HG03045 (cell line): Measurements from ENCODE around the gene TSFM.
"Not testable (repeated sequence)": the region's sequence is repeated elsewhere in the genome, so short reads cannot be mapped to it uniquely, and the experiment has no call there.

Experiments used
- ATAC-seq: cut with Tn5 transposase; IDR thresholded peaks from one replicate; pipeline ENCODE4 v1.9.1; 2021; ENCODE audit warnings: mild to moderate bottlenecking, moderate library complexity; ENCODE audit not compliant: unreplicated experiment

The TSFM gene

GRCh38 chr12:57762463-57762862 is 20.1 kb upstream of the TSFM start:
- ATAC-seq, result no peak

- no peak for ATAC-seq
These were observed 18.5 kb upstream of the TSFM start for GRCh38 chr12:57763881-57764661.

GRCh38 chr12:57764662-57765002 is 18.0 kb upstream of the TSFM start:
- no peak for ATAC-seq

- no peak for ATAC-seq
These were observed 17.4 kb upstream of the TSFM start for GRCh38 chr12:57765003-57765697.

GRCh38 chr12:57765698-57766463 is 16.7 kb upstream of the TSFM start:
- ATAC-seq, result no peak

GRCh38 chr12:57766464-57767304 is 15.9 kb upstream of the TSFM start, which contains the start of gene CYP27B1:
CYP27B1 (minus strand) TSS chr12:57767078; CDS start chr12:57767041, 37 bp downstream.
- no peak for ATAC-seq

GRCh38 chr12:57767305-57767698 is 15.3 kb upstream of the TSFM start:
- ATAC-seq, result no peak

GRCh38 chr12:57767876-57768275 is 14.7 kb upstream of the TSFM start:
- no peak for ATAC-seq

GRCh38 chr12:57769594-57769993 is 13.0 kb upstream of the TSFM start:
- ATAC-seq, result no peak

- no peak for ATAC-seq
These were observed 11.9 kb upstream of the TSFM start for GRCh38 chr12:57770734-57771133.

- ATAC-seq, result peak; percentile 71
These were observed 11.2 kb upstream of the TSFM start for GRCh38 chr12:57771236-57771872.

GRCh38 chr12:57771873-57772428 is 10.6 kb upstream of the TSFM start, which contains the start of gene METTL1:
METTL1 (minus strand) TSS chr12:57772105; CDS start chr12:57772083, 22 bp downstream.
- ATAC-seq, result peak; percentile 74

- ATAC-seq, result peak; percentile 29
These were observed 9.9 kb upstream of the TSFM start, which contains the start of gene EEF1AKMT3 for GRCh38 chr12:57772429-57773322. EEF1AKMT3 (plus strand) TSS chr12:57772614; CDS start chr12:57772725, 111 bp downstream.

GRCh38 chr12:57774634-57775033 is 8.0 kb upstream of the TSFM start:
- ATAC-seq, result not testable (repeated sequence)

- ATAC-seq, result no peak
These were observed 7.5 kb upstream of the TSFM start for GRCh38 chr12:57775044-57775443.

- ATAC-seq, result no peak
These were observed 6.9 kb upstream of the TSFM start for GRCh38 chr12:57775563-57776246.

GRCh38 chr12:57776247-57776587 is 6.4 kb upstream of the TSFM start:
- ATAC-seq, result no peak

GRCh38 chr12:57777367-57777766 is 5.2 kb upstream of the TSFM start:
- no peak for ATAC-seq
